RWPE2 (cell line): Measurements from ENCODE around the gene ZNF541.

ENCODE experiments used
- ATAC-seq: fragments of 200-7000 bp; cut with Tn5 transposase; 3 replicates; pipeline ENCODE4 v1.9.1; 2021; ENCODE audit warnings: low read depth
- DNase-seq: peaks from one replicate; pipeline ENCODE4 v3.0.0-alpha.2; 2020; ENCODE audit warnings: low spot score
- H3K27ac ChIP-seq: fragments of 450-650 bp; 2 replicates; pipeline ENCODE4 v1.5.1; 2017; ENCODE audit warnings: mild to moderate bottlenecking; ENCODE audit not compliant: poor library complexity, severe bottlenecking
- H3K27me3 ChIP-seq: fragments of 250-450 bp; sonication (Bioruptor Pico); 2 replicates; pipeline ENCODE4 v1.5.1; 2021; ENCODE audit warnings: mild to moderate bottlenecking, moderate library complexity; ENCODE audit not compliant: insufficient read depth, poor library complexity, severe bottlenecking
- H3K36me3 ChIP-seq: fragments of 250-450 bp; sonication (Bioruptor Pico); 2 replicates; pipeline ENCODE4 v1.5.1; 2020; ENCODE audit warnings: low read depth, mild to moderate bottlenecking, moderate library complexity
- H3K4me1 ChIP-seq: fragments of 250-450 bp; sonication (Bioruptor Pico); 2 replicates; pipeline ENCODE4 v1.5.1; 2021; ENCODE audit warnings: mild to moderate bottlenecking, moderate library complexity; ENCODE audit not compliant: insufficient read depth, poor library complexity, severe bottlenecking
- H3K4me3 ChIP-seq: fragments of 250-450 bp; sonication (Bioruptor Pico); 2 replicates; pipeline ENCODE4 v1.5.1; 2021; ENCODE audit warnings: mild to moderate bottlenecking, moderate library complexity; ENCODE audit not compliant: severe bottlenecking
- H3K9me3 ChIP-seq: fragments of 250-450 bp; sonication (Bioruptor Pico); 2 replicates; pipeline ENCODE4 v1.5.1; 2021; ENCODE audit warnings: mild to moderate bottlenecking, moderate library complexity; ENCODE audit not compliant: severe bottlenecking
- TF ChIP-seq, protein P1 (sequence below): fragments of 450-650 bp; IDR thresholded peaks from one replicate; pipeline ENCODE4 v1.5.1; 2017; ENCODE audit warnings: mild to moderate bottlenecking, moderate library complexity; ENCODE audit not compliant: poor library complexity, severe bottlenecking

ZNF541 gene

DNA sequence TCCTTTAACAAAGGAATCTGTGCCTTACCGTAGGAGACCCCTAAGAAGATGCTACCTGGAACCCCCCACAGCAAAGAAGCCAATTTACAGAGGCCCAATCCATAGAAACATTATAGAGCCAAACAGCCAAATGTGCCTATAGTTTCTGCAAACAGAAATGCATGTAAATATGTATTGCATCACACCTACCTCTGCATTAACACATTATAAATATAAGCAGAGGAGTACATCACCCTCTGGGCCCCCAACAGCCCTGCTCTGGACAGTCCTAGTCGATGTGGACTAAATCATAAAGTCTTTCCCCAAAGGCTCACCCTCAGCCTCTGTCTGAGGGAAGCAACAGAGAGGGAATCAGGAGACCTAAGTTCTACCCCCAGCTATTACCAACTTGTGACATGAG, 25.7 kb downstream of the ZNF541 start:
- H3K36me3 ChIP-seq = no peaks in the 10 kb centered on the region
- H3K4me3 ChIP-seq = no peak overlapping the region
- H3K27ac ChIP-seq = no peak overlapping the region
- TF ChIP-seq, protein P1, sequence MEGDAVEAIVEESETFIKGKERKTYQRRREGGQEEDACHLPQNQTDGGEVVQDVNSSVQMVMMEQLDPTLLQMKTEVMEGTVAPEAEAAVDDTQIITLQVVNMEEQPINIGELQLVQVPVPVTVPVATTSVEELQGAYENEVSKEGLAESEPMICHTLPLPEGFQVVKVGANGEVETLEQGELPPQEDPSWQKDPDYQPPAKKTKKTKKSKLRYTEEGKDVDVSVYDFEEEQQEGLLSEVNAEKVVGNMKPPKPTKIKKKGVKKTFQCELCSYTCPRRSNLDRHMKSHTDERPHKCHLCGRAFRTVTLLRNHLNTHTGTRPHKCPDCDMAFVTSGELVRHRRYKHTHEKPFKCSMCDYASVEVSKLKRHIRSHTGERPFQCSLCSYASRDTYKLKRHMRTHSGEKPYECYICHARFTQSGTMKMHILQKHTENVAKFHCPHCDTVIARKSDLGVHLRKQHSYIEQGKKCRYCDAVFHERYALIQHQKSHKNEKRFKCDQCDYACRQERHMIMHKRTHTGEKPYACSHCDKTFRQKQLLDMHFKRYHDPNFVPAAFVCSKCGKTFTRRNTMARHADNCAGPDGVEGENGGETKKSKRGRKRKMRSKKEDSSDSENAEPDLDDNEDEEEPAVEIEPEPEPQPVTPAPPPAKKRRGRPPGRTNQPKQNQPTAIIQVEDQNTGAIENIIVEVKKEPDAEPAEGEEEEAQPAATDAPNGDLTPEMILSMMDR = no peak
- ATAC-seq = no peak
- no peaks in the 10 kb centered on the region for H3K27me3 ChIP-seq
- no peaks in the 10 kb centered on the region for H3K9me3 ChIP-seq
- H3K4me1 ChIP-seq = no peaks in the 10 kb centered on the region
- DNase-seq = no peak

DNA sequence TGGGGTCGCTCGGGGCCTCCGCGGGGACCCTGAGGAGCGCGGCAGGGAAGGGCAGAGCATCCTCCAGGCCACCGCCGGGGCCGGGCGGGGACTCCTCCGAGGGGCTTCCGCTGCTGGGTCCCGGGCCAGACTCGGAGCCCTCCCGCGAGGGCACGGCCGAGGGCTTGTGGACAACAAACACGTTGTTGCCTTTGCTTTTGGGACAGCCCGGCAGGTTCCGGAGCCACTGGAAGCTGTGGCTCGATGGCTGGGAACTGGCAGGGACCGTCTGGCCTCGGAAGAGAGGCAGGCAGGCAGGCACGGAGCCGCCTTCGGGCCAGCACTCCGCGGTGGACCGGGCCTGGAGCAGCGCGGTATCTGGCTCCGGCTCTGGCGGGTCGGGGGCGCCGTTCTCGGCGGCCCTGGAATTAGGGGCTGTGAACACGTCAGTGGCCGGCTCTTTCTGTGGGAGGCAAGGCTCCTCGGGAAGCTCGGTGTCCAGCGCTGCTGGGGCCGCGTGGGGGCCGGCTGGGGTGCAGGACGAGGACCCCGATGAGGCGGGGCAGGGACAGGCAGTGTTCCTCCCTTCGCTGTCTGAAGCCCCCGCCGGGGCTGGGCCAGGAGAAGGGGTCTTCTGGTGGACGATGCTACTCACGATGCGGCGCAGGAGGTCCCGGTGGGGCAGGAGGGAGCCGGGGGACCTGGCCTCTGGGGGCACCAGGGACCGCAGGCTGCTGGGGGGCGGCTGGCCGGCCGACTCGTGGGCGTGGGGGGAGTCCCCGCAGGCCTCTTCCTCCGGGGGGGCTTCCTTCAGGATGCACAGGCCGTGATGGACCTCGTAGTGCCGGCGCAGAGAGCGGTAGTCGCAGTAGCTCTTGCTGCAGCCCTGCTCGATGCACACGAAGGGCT, 27.6 kb downstream of the ZNF541 start:
- Histone ChIP-seq H3K27me3 (no peaks in the 10 kb centered on the region), H3K9me3 (no peaks in the 10 kb centered on the region), H3K36me3 (no peaks in the 10 kb centered on the region), H3K27ac (no peak overlapping the region), H3K4me1 (no peaks in the 10 kb centered on the region), H3K4me3 (no peak overlapping the region)
- TF ChIP-seq, protein P1 = no peak
- DNase-seq = no peak
- ATAC-seq = no peak

DNA sequence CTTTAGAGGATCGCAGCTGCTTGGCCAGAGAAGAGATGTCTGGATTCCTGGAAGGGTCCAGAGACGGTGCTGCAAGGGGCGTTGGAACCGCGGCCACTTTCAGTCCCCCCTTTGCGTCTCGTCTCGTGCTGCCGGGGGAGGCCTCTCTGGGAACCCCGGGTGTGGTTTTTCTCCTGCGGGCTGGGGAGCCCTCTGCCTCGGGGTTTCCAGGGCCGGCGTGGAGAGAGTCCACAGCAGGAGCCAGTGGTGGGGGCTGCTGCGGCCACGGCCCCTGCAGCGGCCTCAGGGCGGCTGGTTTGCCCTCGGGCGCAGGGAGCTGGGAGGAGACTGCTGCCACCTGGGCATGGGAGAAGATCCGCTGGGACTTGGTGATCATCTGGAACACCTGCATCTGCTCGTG, 28.5 kb downstream of the ZNF541 start:
- ATAC-seq (no peak), DNase-seq (no peak)
- Histone ChIP-seq H3K36me3 (no peaks in the 10 kb centered on the region), H3K27me3 (no peaks in the 10 kb centered on the region), H3K4me1 (no peaks in the 10 kb centered on the region), H3K27ac (no peak overlapping the region), H3K4me3 (no peak overlapping the region), H3K9me3 (no peaks in the 10 kb centered on the region)
- TF ChIP-seq, protein P1 = no peak

DNA sequence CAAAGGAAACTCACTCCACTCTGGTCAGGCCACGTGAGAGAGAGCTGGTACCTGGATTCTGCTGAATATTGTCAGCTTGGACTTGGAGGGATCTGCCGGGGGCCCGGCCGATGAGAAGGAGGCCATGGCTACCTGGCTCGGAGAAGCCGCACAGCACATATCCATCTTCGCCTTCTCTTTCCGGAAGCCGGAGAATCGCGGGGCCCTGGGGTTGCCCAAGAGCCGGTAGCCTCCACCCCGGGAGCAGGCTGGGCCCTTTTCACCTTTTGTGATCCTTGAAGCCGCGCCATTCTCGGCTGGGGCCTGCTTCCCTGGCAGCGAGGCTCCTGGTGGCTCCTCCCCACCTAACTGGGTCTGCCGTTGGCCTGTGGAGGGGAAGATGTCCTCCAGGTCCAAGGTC, 28.9 kb downstream of the ZNF541 start:
- Histone ChIP-seq H3K4me1 (no peaks in the 10 kb centered on the region), H3K27ac (no peak overlapping the region), H3K36me3 (no peaks in the 10 kb centered on the region), H3K4me3 (no peak overlapping the region), H3K9me3 (no peaks in the 10 kb centered on the region), H3K27me3 (no peaks in the 10 kb centered on the region)
- TF ChIP-seq, protein P1 = no peak
- ATAC-seq = no peak
- DNase-seq = no peak

DNA sequence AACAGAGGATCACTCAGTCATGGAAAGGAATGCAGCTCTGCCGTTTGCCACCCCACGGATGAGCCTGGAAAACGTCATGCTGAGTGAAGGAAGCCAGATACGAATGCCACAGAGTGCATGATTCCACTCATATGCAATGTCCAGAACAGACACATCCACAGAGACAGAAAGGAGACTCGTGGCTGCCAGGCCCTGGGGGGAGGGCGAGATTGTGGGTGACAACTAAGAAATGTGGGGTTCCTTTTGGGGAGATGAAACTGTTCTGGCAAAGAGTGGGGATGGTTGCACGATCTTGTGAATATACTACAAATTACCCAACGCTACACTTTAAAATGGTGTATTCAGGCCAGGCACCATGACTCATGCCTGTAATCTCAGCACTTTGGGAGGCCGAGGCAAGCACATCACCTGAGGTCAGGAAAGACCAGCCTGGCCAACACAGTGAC, 30.9 kb downstream of the ZNF541 start:
- H3K36me3 ChIP-seq = no peaks in the 10 kb centered on the region
- DNase-seq (no peak), ATAC-seq (no peak)
- TF ChIP-seq, protein P1 = no peak
- no peaks in the 10 kb centered on the region for H3K27me3 ChIP-seq
- no peak overlapping the region for H3K4me3 ChIP-seq
- no peaks in the 10 kb centered on the region for H3K9me3 ChIP-seq
- H3K27ac ChIP-seq = no peak overlapping the region
- H3K4me1 ChIP-seq = no peaks in the 10 kb centered on the region
